Epithelial cell of esophagus (primary cell): Measurements from ENCODE around the gene SOX10.

Experiments
- DNase-seq: peaks from one replicate; pipeline ENCODE4 v3.0.0; 2010; ENCODE audit warnings: low read depth
- H3K4me3 ChIP-seq: 2 replicates; pipeline ENCODE4 v1.5.1; 2011; ENCODE audit warnings: mild to moderate bottlenecking, low read length, control low read depth
- CTCF ChIP-seq: IDR thresholded peaks from 2 replicates; pipeline ENCODE4 v1.5.1; 2011; ENCODE audit warnings: low read depth, mild to moderate bottlenecking, low read length, control low read depth, inconsistent platforms; ENCODE audit not compliant: insufficient read depth; ENCODE audit errors: missing control alignments

Gene SOX10

GRCh38 chr22:37925767-37926166 is 58.6 kb downstream of the SOX10 start:
- TF ChIP-seq CTCF, result no peak
- H3K4me3 ChIP-seq, result no peak overlapping the region
- no peak for DNase-seq

GRCh38 chr22:37925330-37925729 is 59.0 kb downstream of the SOX10 start:
- TF ChIP-seq CTCF, result no peak
- no peak overlapping the region for H3K4me3 ChIP-seq
- DNase-seq, result no peak

GRCh38 chr22:37924386-37925065 is 59.8 kb downstream of the SOX10 start:
- no peak overlapping the region for H3K4me3 ChIP-seq
- DNase-seq, result no peak
- no peak for TF ChIP-seq CTCF

- no peak for TF ChIP-seq CTCF
- DNase-seq, result no peak
- no peak overlapping the region for H3K4me3 ChIP-seq
These were observed 60.4 kb downstream of the SOX10 start for GRCh38 chr22:37923927-37924326.
